ENCODE measurements around the gene ESR1.

Gene ESR1

GRCh38 chr6:152085451-152085921 is 278.0 kb downstream of the ESR1 start:
- TF ChIP-seq Cebpa-rat (IDR thresholded peaks at IDR 0.05): no peak
- Histone ChIP-seq H3K4me2 (no peak overlapping the region), H3K27ac (no peak overlapping the region), H4K20me1 (no peaks in the 10 kb centered on the region), H3K27me3 (no peaks in the 10 kb centered on the region), H3K9me3 (no peaks in the 10 kb centered on the region), H3K4me1 (no peaks in the 10 kb centered on the region), H3K9ac (no peak overlapping the region), H3K36me3 (no peaks in the 10 kb centered on the region), H3K4me3 (no peak overlapping the region)

DNA sequence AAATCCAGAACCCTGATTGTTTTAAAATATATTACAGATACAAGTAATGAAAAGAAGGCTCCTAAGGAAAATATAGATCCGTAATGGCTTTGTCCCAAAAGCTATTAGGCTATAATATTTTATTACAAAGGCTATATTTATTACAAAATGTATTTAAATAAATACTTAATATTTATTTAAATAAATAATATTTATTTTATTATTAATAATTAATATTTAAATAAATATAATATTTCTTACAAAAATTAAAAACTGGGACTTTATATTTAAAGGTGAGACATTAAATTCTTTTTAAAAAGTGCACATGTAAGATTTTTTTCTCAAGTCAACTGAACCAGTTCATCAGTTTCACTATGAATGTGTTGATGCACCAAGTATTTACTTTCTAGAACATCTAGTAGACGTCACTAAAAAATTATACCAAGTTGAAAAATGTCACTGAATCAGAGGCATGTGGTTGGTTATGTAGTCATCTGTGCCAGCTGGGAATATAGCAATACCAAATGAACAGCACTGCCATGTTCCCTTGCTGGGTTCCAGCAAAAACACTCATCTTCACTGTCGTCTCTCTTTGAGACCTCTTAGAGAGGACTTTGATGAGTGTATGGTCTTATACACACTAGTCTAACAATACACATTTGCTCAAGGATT is 278.9 kb downstream of the ESR1 start:
- Histone ChIP-seq H3K27ac (no peak overlapping the region), H4K20me1 (no peaks in the 10 kb centered on the region), H3K9ac (no peak overlapping the region), H3K27me3 (no peaks in the 10 kb centered on the region), H3K4me3 (no peak overlapping the region), H3K9me3 (no peaks in the 10 kb centered on the region), H3K4me2 (no peak overlapping the region), H3K36me3 (no peaks in the 10 kb centered on the region), H3K4me1 (no peaks in the 10 kb centered on the region)
- TF ChIP-seq Cebpa-rat (IDR thresholded peaks at IDR 0.05): no peak

DNA sequence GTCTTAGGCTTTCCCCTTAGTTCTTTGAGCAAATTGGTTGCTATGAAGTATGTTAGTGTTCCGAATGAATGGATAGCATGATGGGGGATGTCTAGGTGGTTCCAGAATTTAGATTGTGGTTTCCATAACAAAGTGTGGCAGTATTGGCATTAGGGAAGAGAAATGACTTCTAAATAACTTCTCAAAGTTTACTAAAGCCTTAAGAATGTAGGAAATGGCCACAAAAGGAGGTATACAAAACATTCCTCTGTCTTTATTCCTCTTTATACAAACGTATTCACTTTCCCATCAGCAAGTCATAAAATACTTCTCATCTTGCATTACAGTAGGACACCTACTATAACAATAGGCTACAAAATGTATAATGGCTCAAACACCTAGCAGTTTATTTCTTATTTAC is 279.6 kb downstream of the ESR1 start:
- Histone ChIP-seq H3K9me3 (no peaks in the 10 kb centered on the region), H3K4me1 (no peaks in the 10 kb centered on the region), H3K27ac (no peak overlapping the region), H3K9ac (no peak overlapping the region), H4K20me1 (no peaks in the 10 kb centered on the region), H3K4me3 (no peak overlapping the region), H3K36me3 (no peaks in the 10 kb centered on the region), H3K4me2 (no peak overlapping the region), H3K27me3 (no peaks in the 10 kb centered on the region)
- no peak for TF ChIP-seq Cebpa-rat (IDR thresholded peaks at IDR 0.05)

GRCh38 chr6:152087701-152088100 is 280.2 kb downstream of the ESR1 start:
- TF ChIP-seq Cebpa-rat (IDR thresholded peaks at IDR 0.05): no peak
- Histone ChIP-seq H4K20me1 (no peaks in the 10 kb centered on the region), H3K4me2 (no peak overlapping the region), H3K4me1 (no peaks in the 10 kb centered on the region), H3K9ac (no peak overlapping the region), H3K9me3 (no peaks in the 10 kb centered on the region), H3K36me3 (no peaks in the 10 kb centered on the region), H3K27me3 (no peaks in the 10 kb centered on the region), H3K27ac (no peak overlapping the region), H3K4me3 (no peak overlapping the region)

DNA sequence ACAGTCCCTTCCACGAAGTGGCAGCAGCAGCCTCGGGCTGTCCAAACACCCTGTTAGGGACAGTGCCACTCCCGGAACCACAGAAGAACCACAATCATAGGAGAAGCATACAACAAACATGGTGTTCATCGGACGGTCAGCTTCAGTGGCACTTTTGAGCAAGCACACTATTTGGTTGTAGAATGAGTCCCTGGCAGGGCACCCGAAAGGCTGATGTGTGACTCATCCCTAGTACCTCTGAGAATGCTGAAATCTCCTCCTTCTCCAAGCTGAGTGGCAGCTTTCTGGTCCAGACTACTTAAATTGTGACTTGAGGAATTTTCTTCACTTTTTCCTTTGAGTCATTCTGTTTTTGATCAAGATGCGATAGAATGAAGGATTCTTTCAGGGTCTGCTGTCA is 282.5 kb downstream of the ESR1 start:
- Histone ChIP-seq H3K4me2 (no peak overlapping the region), H3K27me3 (no peaks in the 10 kb centered on the region), H4K20me1 (no peaks in the 10 kb centered on the region), H3K27ac (no peak overlapping the region), H3K4me3 (no peak overlapping the region), H3K9ac (no peak overlapping the region), H3K36me3 (no peaks in the 10 kb centered on the region), H3K4me1 (no peaks in the 10 kb centered on the region), H3K9me3 (no peaks in the 10 kb centered on the region)
- TF ChIP-seq Cebpa-rat (IDR thresholded peaks at IDR 0.05): no peak

- H3K4me1 ChIP-seq: no peaks in the 10 kb centered on the region
- no peak overlapping the region for H3K27ac ChIP-seq
These were observed 283.7 kb downstream of the ESR1 start for GRCh38 chr6:152091201-152091600.

GRCh38 chr6:152091851-152092341 is 284.4 kb downstream of the ESR1 start:
- no peak for TF ChIP-seq Cebpa-rat (IDR thresholded peaks at IDR 0.05)
- no peak overlapping the region for H3K27ac ChIP-seq
- H3K4me2 ChIP-seq: no peak overlapping the region
- H3K27me3 ChIP-seq: no peaks in the 10 kb centered on the region
- H3K4me3 ChIP-seq: no peak overlapping the region
- H4K20me1 ChIP-seq: no peaks in the 10 kb centered on the region
- H3K9ac ChIP-seq: no peak overlapping the region
- no peaks in the 10 kb centered on the region for H3K4me1 ChIP-seq
- H3K9me3 ChIP-seq: no peaks in the 10 kb centered on the region
- no peaks in the 10 kb centered on the region for H3K36me3 ChIP-seq

More at GRCh38 chr6:152091201-152091600, 283.7 kb downstream of the ESR1 start:
- H3K9ac ChIP-seq: no peak overlapping the region
- no peak overlapping the region for H3K4me3 ChIP-seq
- TF ChIP-seq Cebpa-rat (IDR thresholded peaks at IDR 0.05): no peak
- H3K4me2 ChIP-seq: no peak overlapping the region
- H4K20me1 ChIP-seq: no peaks in the 10 kb centered on the region
- no peaks in the 10 kb centered on the region for H3K36me3 ChIP-seq
- no peaks in the 10 kb centered on the region for H3K9me3 ChIP-seq
- no peaks in the 10 kb centered on the region for H3K27me3 ChIP-seq

GRCh38 chr6:152093711-152094110 is 286.2 kb downstream of the ESR1 start:
- H3K9ac ChIP-seq: no peak overlapping the region
- no peaks in the 10 kb centered on the region for H3K9me3 ChIP-seq
- H3K4me1 ChIP-seq: no peaks in the 10 kb centered on the region
- no peak overlapping the region for H3K4me2 ChIP-seq
- TF ChIP-seq Cebpa-rat (IDR thresholded peaks at IDR 0.05): no peak
- no peaks in the 10 kb centered on the region for H3K27me3 ChIP-seq
- no peak overlapping the region for H3K27ac ChIP-seq
- H3K4me3 ChIP-seq: no peak overlapping the region
- H3K36me3 ChIP-seq: peaks cover 3% of the 10 kb centered on the region
- 0 out of 2 replicates have a peak, but pooled peaks cover 3% of the 10 kb centered on the region for H4K20me1 ChIP-seq

DNA sequence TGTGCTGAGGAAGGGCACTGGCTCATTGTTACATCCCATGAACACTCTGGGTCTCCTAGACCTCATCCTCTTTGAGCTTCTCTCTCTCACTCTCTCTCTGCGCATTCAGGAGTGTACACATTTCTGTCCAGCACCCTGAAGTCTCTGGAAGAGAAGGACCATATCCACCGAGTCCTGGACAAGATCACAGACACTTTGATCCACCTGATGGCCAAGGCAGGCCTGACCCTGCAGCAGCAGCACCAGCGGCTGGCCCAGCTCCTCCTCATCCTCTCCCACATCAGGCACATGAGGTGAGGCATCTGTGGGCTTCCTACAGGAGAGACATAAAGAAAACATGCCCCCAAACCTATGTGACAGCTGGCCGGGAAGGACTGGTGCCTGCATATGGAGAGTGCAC is 286.8 kb downstream of the ESR1 start:
- no peak overlapping the region for H3K4me2 ChIP-seq
- H3K9me3 ChIP-seq: no peaks in the 10 kb centered on the region
- peaks cover 5% of the 10 kb centered on the region for H3K36me3 ChIP-seq
- H4K20me1 ChIP-seq: 0 out of 2 replicates have a peak, but pooled peaks cover 6% of the 10 kb centered on the region
- no peaks in the 10 kb centered on the region for H3K4me1 ChIP-seq
- peak overlapping the region; percentile 66 for H3K4me3 ChIP-seq
- no peak for TF ChIP-seq Cebpa-rat (IDR thresholded peaks at IDR 0.05)
- H3K27me3 ChIP-seq: no peaks in the 10 kb centered on the region
- peak overlapping the region; percentile 68; the same call in 1 of the 2 replicates for H3K27ac ChIP-seq
- peak overlapping the region; percentile 75 for H3K9ac ChIP-seq

DNA sequence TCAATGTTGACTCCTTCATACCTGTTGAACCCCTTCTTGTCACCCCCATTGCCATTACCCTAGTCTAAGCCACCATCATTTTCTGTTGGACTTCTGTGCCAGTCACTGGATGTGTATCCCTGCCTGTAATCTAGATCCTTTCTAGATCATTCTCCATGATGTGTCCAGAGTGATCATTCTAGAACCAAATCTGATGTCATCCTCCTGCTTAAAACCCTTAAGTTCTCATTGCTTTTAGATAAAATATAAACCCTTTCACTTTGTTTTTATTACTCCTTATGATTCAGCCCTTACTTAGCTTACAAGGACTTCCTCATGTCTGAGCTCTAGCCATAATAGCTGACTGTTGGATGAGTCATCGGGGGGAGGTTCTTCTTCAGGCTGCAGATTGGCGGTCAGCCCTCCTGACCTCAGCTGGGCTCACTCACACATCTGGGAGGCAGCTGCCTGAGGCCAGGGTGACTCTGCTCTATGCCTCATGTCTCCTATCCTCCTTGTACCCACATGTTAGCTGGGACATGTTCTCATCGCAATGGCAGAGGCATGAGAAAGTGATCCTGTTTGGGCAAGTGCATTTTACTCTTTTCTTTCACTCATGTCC is 287.6 kb downstream of the ESR1 start:
- Histone ChIP-seq H3K36me3 (peaks cover 5% of the 10 kb centered on the region), H3K4me2 (no peak overlapping the region), H3K9me3 (no peaks in the 10 kb centered on the region), H3K9ac (no peak overlapping the region), H3K27ac (no peak overlapping the region), H3K4me3 (no peak overlapping the region), H3K27me3 (no peaks in the 10 kb centered on the region), H4K20me1 (0 out of 2 replicates have a peak, but pooled peaks cover 6% of the 10 kb centered on the region), H3K4me1 (no peaks in the 10 kb centered on the region)
- TF ChIP-seq Cebpa-rat (IDR thresholded peaks at IDR 0.05): no peak

Data from BLaER1 (cell line).